ENCODE results near the gene VAV3.
A peak's percentile ranks its signal among the peaks of the same experiment; 100 is the strongest.

Gene VAV3

GRCh38 chr1:107829036-107829770 is 135.8 kb downstream of the VAV3 start:
- H3K4me2 ChIP-seq (ENCODE audit: low read length, poor library complexity, severe bottlenecking): no peak overlapping the region
- DNase-seq: peak; percentile 21
- no peak overlapping the region for H3K4ac ChIP-seq (ENCODE audit: low read depth in 1 of 2, low read length in 2 of 2)
- no peak overlapping the region for H3K9ac ChIP-seq (ENCODE audit: low read length)
- no peak overlapping the region for H2BK120ac ChIP-seq (ENCODE audit: low read depth, low read length)
- H3K36me3 ChIP-seq (ENCODE audit: control insufficient read depth in 1 of 2, insufficient read depth in 2 of 2, low read depth in 1 of 2, low read length in 2 of 2): no peaks in the 10 kb centered on the region
- no peak overlapping the region for H3K27ac ChIP-seq (ENCODE audit: low read length, poor library complexity, severe bottlenecking)
- no peak overlapping the region for H2AK5ac ChIP-seq (ENCODE audit: low read length, severe bottlenecking)
- H2BK15ac ChIP-seq (ENCODE audit: low read depth, poor library complexity, severe bottlenecking): no peak overlapping the region
- H3K18ac ChIP-seq (ENCODE audit: low read depth in 1 of 2, low read length in 2 of 2): no peak overlapping the region
- H3K4me3 ChIP-seq (ENCODE audit: insufficient read depth in 1 of 2, low read depth in 1 of 2, low read length in 2 of 2): no peak overlapping the region
- H2BK5ac ChIP-seq (ENCODE audit: low read depth, low read length, poor library complexity, severe bottlenecking): no peak overlapping the region
- no peak overlapping the region for H2AFZ ChIP-seq (ENCODE audit: low read depth, low read length)
- no CpG with 5 or more reads among the region's 1 CpG for WGBS
- H3K27me3 ChIP-seq (ENCODE audit: control insufficient read depth in 1 of 2, insufficient read depth in 1 of 2, low read length in 2 of 2): no peaks in the 10 kb centered on the region
- no peaks in the 10 kb centered on the region for H3K4me1 ChIP-seq (ENCODE audit: control insufficient read depth, insufficient read depth, low read depth, low read length)
- no peaks in the 10 kb centered on the region for H3K79me1 ChIP-seq (replicated peaks; ENCODE audit: low read length, poor library complexity, severe bottlenecking)
- H4K8ac ChIP-seq (ENCODE audit: low read length): no peak overlapping the region
- H2BK12ac ChIP-seq (ENCODE audit: low read length in 2 of 2): no peak overlapping the region
- no peak overlapping the region for H4K91ac ChIP-seq (ENCODE audit: low read length)
- H3K9me3 ChIP-seq (ENCODE audit: control insufficient read depth, low read length): no peaks in the 10 kb centered on the region
- H3K23ac ChIP-seq (ENCODE audit: low read length in 2 of 2): no peak overlapping the region
- no peak overlapping the region for H3K14ac ChIP-seq (ENCODE audit: low read length in 2 of 2)

- H2BK12ac ChIP-seq (ENCODE audit: low read length in 2 of 2): no peak overlapping the region
- no peak overlapping the region for H2AFZ ChIP-seq (ENCODE audit: low read depth, low read length)
- H2AK5ac ChIP-seq (ENCODE audit: low read length, severe bottlenecking): no peak overlapping the region
- H3K27ac ChIP-seq (ENCODE audit: low read length, poor library complexity, severe bottlenecking): no peak overlapping the region
- no peak overlapping the region for H4K8ac ChIP-seq (ENCODE audit: low read length)
- no peak overlapping the region for H3K9ac ChIP-seq (ENCODE audit: low read length)
- no peak overlapping the region for H2BK5ac ChIP-seq (ENCODE audit: low read depth, low read length, poor library complexity, severe bottlenecking)
- no peaks in the 10 kb centered on the region for H3K4me1 ChIP-seq (ENCODE audit: control insufficient read depth, insufficient read depth, low read depth, low read length)
- no peak overlapping the region for H3K4ac ChIP-seq (ENCODE audit: low read depth in 1 of 2, low read length in 2 of 2)
- H3K4me3 ChIP-seq (ENCODE audit: insufficient read depth in 1 of 2, low read depth in 1 of 2, low read length in 2 of 2): no peak overlapping the region
- H3K9me3 ChIP-seq (ENCODE audit: control insufficient read depth, low read length): no peaks in the 10 kb centered on the region
- H3K79me1 ChIP-seq (replicated peaks; ENCODE audit: low read length, poor library complexity, severe bottlenecking): no peaks in the 10 kb centered on the region
- H4K91ac ChIP-seq (ENCODE audit: low read length): no peak overlapping the region
- H2BK15ac ChIP-seq (ENCODE audit: low read depth, poor library complexity, severe bottlenecking): no peak overlapping the region
- no peak overlapping the region for H3K18ac ChIP-seq (ENCODE audit: low read depth in 1 of 2, low read length in 2 of 2)
- no peak overlapping the region for H3K14ac ChIP-seq (ENCODE audit: low read length in 2 of 2)
- H3K27me3 ChIP-seq (ENCODE audit: control insufficient read depth in 1 of 2, insufficient read depth in 1 of 2, low read length in 2 of 2): no peaks in the 10 kb centered on the region
- no peak overlapping the region for H3K4me2 ChIP-seq (ENCODE audit: low read length, poor library complexity, severe bottlenecking)
- H3K23ac ChIP-seq (ENCODE audit: low read length in 2 of 2): no peak overlapping the region
- no peak overlapping the region for H2BK120ac ChIP-seq (ENCODE audit: low read depth, low read length)
- 75% methylated on average over 1 of the region's 2 CpGs for WGBS
- H3K36me3 ChIP-seq (ENCODE audit: control insufficient read depth in 1 of 2, insufficient read depth in 2 of 2, low read depth in 1 of 2, low read length in 2 of 2): no peaks in the 10 kb centered on the region
- DNase-seq: no peak
Measured at GRCh38 chr1:107824946-107825345, 140.0 kb downstream of the VAV3 start.

GRCh38 chr1:107821340-107821739 is 143.6 kb downstream of the VAV3 start:
- no peaks in the 10 kb centered on the region for H3K27me3 ChIP-seq (ENCODE audit: control insufficient read depth in 1 of 2, insufficient read depth in 1 of 2, low read length in 2 of 2)
- H3K4me3 ChIP-seq (ENCODE audit: insufficient read depth in 1 of 2, low read depth in 1 of 2, low read length in 2 of 2): no peak overlapping the region
- DNase-seq: no peak
- H3K36me3 ChIP-seq (ENCODE audit: control insufficient read depth in 1 of 2, insufficient read depth in 2 of 2, low read depth in 1 of 2, low read length in 2 of 2): no peaks in the 10 kb centered on the region
- no peak overlapping the region for H2BK120ac ChIP-seq (ENCODE audit: low read depth, low read length)
- H3K4me2 ChIP-seq (ENCODE audit: low read length, poor library complexity, severe bottlenecking): no peak overlapping the region
- H3K4me1 ChIP-seq (ENCODE audit: control insufficient read depth, insufficient read depth, low read depth, low read length): no peaks in the 10 kb centered on the region
- no peak overlapping the region for H2BK12ac ChIP-seq (ENCODE audit: low read length in 2 of 2)
- H3K18ac ChIP-seq (ENCODE audit: low read depth in 1 of 2, low read length in 2 of 2): no peak overlapping the region
- no peak overlapping the region for H3K14ac ChIP-seq (ENCODE audit: low read length in 2 of 2)
- no peak overlapping the region for H4K91ac ChIP-seq (ENCODE audit: low read length)
- H3K27ac ChIP-seq (ENCODE audit: low read length, poor library complexity, severe bottlenecking): no peak overlapping the region
- no peak overlapping the region for H2AK5ac ChIP-seq (ENCODE audit: low read length, severe bottlenecking)
- H3K4ac ChIP-seq (ENCODE audit: low read depth in 1 of 2, low read length in 2 of 2): no peak overlapping the region
- H2AFZ ChIP-seq (ENCODE audit: low read depth, low read length): no peak overlapping the region
- no peaks in the 10 kb centered on the region for H3K79me1 ChIP-seq (replicated peaks; ENCODE audit: low read length, poor library complexity, severe bottlenecking)
- no peak overlapping the region for H4K8ac ChIP-seq (ENCODE audit: low read length)
- H3K9me3 ChIP-seq (ENCODE audit: control insufficient read depth, low read length): no peaks in the 10 kb centered on the region
- no peak overlapping the region for H3K9ac ChIP-seq (ENCODE audit: low read length)
- no peak overlapping the region for H2BK15ac ChIP-seq (ENCODE audit: low read depth, poor library complexity, severe bottlenecking)
- H3K23ac ChIP-seq (ENCODE audit: low read length in 2 of 2): no peak overlapping the region
- WGBS: 73% methylated on average over 4 of the region's 4 CpGs
- no peak overlapping the region for H2BK5ac ChIP-seq (ENCODE audit: low read depth, low read length, poor library complexity, severe bottlenecking)

- H4K91ac ChIP-seq (ENCODE audit: low read length): no peak overlapping the region
- no peak overlapping the region for H3K18ac ChIP-seq (ENCODE audit: low read depth in 1 of 2, low read length in 2 of 2)
- H3K79me1 ChIP-seq (replicated peaks; ENCODE audit: low read length, poor library complexity, severe bottlenecking): no peaks in the 10 kb centered on the region
- H4K8ac ChIP-seq (ENCODE audit: low read length): no peak overlapping the region
- peak; percentile 1 for DNase-seq
- H3K27me3 ChIP-seq (ENCODE audit: control insufficient read depth in 1 of 2, insufficient read depth in 1 of 2, low read length in 2 of 2): no peaks in the 10 kb centered on the region
- H3K9ac ChIP-seq (ENCODE audit: low read length): no peak overlapping the region
- H2AFZ ChIP-seq (ENCODE audit: low read depth, low read length): no peak overlapping the region
- no peak overlapping the region for H3K4ac ChIP-seq (ENCODE audit: low read depth in 1 of 2, low read length in 2 of 2)
- H3K27ac ChIP-seq (ENCODE audit: low read length, poor library complexity, severe bottlenecking): no peak overlapping the region
- no peak overlapping the region for H2AK5ac ChIP-seq (ENCODE audit: low read length, severe bottlenecking)
- no peak overlapping the region for H3K4me2 ChIP-seq (ENCODE audit: low read length, poor library complexity, severe bottlenecking)
- no peak overlapping the region for H2BK12ac ChIP-seq (ENCODE audit: low read length in 2 of 2)
- H3K36me3 ChIP-seq (ENCODE audit: control insufficient read depth in 1 of 2, insufficient read depth in 2 of 2, low read depth in 1 of 2, low read length in 2 of 2): no peaks in the 10 kb centered on the region
- no peak overlapping the region for H3K23ac ChIP-seq (ENCODE audit: low read length in 2 of 2)
- no peak overlapping the region for H2BK120ac ChIP-seq (ENCODE audit: low read depth, low read length)
- no peaks in the 10 kb centered on the region for H3K9me3 ChIP-seq (ENCODE audit: control insufficient read depth, low read length)
- no peaks in the 10 kb centered on the region for H3K4me1 ChIP-seq (ENCODE audit: control insufficient read depth, insufficient read depth, low read depth, low read length)
- H2BK5ac ChIP-seq (ENCODE audit: low read depth, low read length, poor library complexity, severe bottlenecking): no peak overlapping the region
- H3K14ac ChIP-seq (ENCODE audit: low read length in 2 of 2): no peak overlapping the region
- H2BK15ac ChIP-seq (ENCODE audit: low read depth, poor library complexity, severe bottlenecking): no peak overlapping the region
- no peak overlapping the region for H3K4me3 ChIP-seq (ENCODE audit: insufficient read depth in 1 of 2, low read depth in 1 of 2, low read length in 2 of 2)
Measured at GRCh38 chr1:107820801-107821200, 144.2 kb downstream of the VAV3 start.

Data from mesenchymal stem cell (in vitro differentiated cells and primary cell).